NT2/D1 (cell line): Measurements from ENCODE around the gene ATXN7L3.

Experiments
- SUZ12 ChIP-seq: IDR thresholded peaks from 2 replicates; pipeline ENCODE4 v1.6.1; 2011; ENCODE audit not compliant: insufficient read length, insufficient read depth; ENCODE audit errors: extremely low read depth
- YY1 ChIP-seq: IDR thresholded peaks from 2 replicates; pipeline ENCODE4 v1.6.1; 2011; ENCODE audit not compliant: insufficient read length, insufficient read depth
- ZNF274 ChIP-seq: IDR thresholded peaks from 2 replicates; pipeline ENCODE4 v1.6.1; 2011; ENCODE audit warnings: mild to moderate bottlenecking, low read depth, low read length

- TF ChIP-seq ZNF274 (no peak), SUZ12 (no peak), YY1 (no peak)
Observed at GRCh38 chr17:44209786-44210341, 10.2 kb upstream of the ATXN7L3 start.
